Peyer's patch (tissue), 4 donors: ENCODE data around the gene SLC6A3.

Experiments used
- POLR2A ChIP-seq, 2 donors: fragments of 450-650 bp; IDR thresholded peaks; one replicate each; pipeline ENCODE4 v1.5.1; 2017; ENCODE audit warnings: antibody characterized with exemption in 2 of 2, mild to moderate bottlenecking in 2 of 2, moderate library complexity in 2 of 2
- TF ChIP-seq, protein P1 (sequence below), 6 experiments: fragments of 450-650 bp in 4 of 6; fragments of 200-600 bp in 2 of 6; sonication (generic) in 1 of 6; IDR thresholded peaks; one replicate each; pipeline ENCODE4 v1.5.1; 2017 to 2019; ENCODE audit warnings: antibody characterized with exemption in 6 of 6, mild to moderate bottlenecking in 3 of 6, moderate library complexity in 1 of 6

DNA sequence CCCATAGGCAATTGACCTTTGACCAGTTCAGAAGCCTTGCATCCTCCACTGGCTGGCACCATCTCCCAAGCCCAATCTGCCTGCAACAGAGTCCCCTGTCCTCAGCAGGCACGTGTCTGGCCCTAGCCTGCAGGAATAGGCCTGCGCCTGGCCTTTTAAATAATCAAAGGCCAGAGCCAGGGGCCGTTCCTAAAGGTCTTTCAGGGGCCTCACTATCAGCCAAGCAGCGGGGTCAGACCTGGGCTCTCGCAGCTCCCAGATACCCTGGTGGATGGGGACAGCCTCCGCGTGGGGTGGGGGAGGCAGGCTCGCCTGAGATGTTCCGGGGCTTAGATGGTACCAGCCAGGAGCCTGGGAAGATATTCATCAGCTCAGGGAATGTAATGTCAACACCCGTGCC, 32.6 kb downstream of the SLC6A3 start:
- TF ChIP-seq POLR2A (IDR thresholded peaks at IDR 0.05): no peak
- TF ChIP-seq, protein P1, sequence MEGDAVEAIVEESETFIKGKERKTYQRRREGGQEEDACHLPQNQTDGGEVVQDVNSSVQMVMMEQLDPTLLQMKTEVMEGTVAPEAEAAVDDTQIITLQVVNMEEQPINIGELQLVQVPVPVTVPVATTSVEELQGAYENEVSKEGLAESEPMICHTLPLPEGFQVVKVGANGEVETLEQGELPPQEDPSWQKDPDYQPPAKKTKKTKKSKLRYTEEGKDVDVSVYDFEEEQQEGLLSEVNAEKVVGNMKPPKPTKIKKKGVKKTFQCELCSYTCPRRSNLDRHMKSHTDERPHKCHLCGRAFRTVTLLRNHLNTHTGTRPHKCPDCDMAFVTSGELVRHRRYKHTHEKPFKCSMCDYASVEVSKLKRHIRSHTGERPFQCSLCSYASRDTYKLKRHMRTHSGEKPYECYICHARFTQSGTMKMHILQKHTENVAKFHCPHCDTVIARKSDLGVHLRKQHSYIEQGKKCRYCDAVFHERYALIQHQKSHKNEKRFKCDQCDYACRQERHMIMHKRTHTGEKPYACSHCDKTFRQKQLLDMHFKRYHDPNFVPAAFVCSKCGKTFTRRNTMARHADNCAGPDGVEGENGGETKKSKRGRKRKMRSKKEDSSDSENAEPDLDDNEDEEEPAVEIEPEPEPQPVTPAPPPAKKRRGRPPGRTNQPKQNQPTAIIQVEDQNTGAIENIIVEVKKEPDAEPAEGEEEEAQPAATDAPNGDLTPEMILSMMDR (IDR thresholded peaks at IDR 0.05): no peak
